ENCODE results near the gene FCER1A.

FCER1A gene

DNA sequence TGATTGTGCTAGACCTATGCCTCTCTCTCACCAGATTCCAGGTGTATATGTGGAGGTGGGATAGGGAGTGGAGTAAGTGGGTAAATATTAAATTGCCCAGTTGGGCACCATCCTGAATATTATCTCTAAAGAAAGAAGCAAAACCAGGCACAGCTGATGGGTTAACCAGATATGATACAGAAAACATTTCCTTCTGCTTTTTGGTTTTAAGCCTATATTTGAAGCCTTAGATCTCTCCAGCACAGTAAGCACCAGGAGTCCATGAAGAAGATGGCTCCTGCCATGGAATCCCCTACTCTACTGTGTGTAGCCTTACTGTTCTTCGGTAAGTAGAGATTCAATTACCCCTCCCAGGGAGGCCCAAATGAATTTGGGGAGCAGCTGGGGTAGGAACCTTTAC, at the start of gene FCER1A:
FCER1A (plus strand) TSS at position 242 of the 400 bp plus-strand sequence; CDS start at position 271, 29 bp downstream.
- TF ChIP-seq CTCF (IDR thresholded peaks at IDR 0.05; ENCODE audit: borderline replicate concordance, insufficient read depth, low read depth, low read length): no peak
- no peak within 1 kb of the TSS for H3K4me3 ChIP-seq (ENCODE audit: low read depth, low read length)

- H3K4me3 ChIP-seq (ENCODE audit: low read depth, low read length): no peak overlapping the region
- TF ChIP-seq CTCF (IDR thresholded peaks at IDR 0.05; ENCODE audit: borderline replicate concordance, insufficient read depth, low read depth, low read length): no peak
These were observed 40.8 kb upstream of the FCER1A start for GRCh38 chr1:159261311-159261710.

DNA sequence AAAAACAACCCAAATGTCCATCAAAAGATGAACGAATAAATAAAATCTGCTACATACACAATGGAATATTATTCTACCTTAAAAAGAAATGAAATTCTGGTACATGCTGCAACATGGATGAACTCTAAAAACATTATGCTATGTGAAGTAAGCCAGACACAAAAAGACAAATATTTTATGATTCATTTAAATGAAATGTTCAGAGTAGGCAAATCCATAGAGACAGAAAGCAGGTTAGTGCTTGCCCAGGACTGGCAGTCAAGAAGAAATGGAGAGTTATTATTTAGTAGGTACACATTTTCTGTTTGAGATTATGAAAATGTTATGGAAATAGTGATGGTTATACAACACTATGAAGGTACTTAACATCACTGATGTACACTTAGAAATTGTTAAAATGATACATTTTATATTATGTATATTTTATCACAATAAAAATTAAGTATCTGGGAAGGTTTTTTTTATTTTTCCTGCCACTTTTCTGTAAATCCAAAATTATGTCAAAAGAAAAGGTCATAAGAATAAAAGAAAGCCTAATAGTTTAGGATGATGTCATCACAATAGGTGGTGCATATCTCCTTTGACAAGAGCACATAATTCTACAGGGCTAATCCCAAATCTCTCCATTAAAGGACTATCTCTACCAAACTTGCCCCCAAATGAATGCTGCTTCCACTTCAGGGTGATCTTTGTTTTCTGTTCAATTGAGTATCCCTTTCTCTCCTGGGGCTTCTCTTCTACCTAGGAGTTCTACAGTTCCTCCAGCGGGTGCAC, 40.2 kb upstream of the FCER1A start:
- no peak for TF ChIP-seq CTCF (IDR thresholded peaks at IDR 0.05; ENCODE audit: borderline replicate concordance, insufficient read depth, low read depth, low read length)

DNA sequence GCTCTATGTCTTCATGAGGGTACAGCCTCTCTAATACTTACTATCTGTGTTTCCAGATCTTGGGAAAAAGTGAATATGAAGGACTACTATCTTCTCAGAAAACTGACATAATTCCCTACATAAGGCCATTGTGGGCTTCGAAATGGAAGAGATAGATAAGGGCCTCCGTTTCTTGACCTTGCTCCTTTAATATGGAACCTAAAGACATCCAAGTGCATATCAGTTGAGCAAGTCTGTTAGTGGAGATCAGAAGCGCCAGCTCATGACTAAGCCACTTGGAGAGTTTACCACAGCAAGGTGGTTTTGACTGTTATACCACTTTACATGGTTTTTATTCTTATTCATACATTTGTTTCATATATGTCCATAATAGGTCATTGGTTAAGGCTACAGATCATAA, 35.3 kb upstream of the FCER1A start:
- no peak for TF ChIP-seq CTCF (IDR thresholded peaks at IDR 0.05; ENCODE audit: borderline replicate concordance, insufficient read depth, low read depth, low read length)
- no peak overlapping the region for H3K4me3 ChIP-seq (ENCODE audit: low read depth, low read length)

More for the DNA sequence above, 40.2 kb upstream of the FCER1A start:
- no peak overlapping the region for H3K4me3 ChIP-seq (ENCODE audit: low read depth, low read length)

- no peak overlapping the region for H3K4me3 ChIP-seq (ENCODE audit: low read depth, low read length)
- no peak for TF ChIP-seq CTCF (IDR thresholded peaks at IDR 0.05; ENCODE audit: borderline replicate concordance, insufficient read depth, low read depth, low read length)
These were observed 27.5 kb upstream of the FCER1A start for GRCh38 chr1:159274631-159275030.

DNA sequence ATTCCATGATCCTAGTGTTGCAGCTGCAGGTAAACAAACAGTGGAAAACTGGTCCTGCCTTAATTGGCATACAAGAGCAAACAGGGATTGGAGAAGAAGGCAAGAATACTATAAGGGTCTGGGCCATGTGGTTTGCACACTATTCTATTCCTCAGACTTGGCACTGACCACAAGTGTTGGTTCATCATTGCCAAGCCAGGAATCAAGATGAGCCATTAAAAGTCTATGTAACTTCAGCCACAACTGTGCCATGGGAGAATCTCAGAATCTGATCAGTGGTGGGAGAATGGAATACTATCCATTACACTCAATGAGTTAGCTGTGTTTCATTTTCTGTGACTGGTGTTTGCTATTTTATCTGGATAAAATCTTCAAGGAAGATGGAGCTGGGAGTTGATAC, 26.2 kb upstream of the FCER1A start:
- no peak for TF ChIP-seq CTCF (IDR thresholded peaks at IDR 0.05; ENCODE audit: borderline replicate concordance, insufficient read depth, low read depth, low read length)
- no peak overlapping the region for H3K4me3 ChIP-seq (ENCODE audit: low read depth, low read length)

GRCh38 chr1:159279773-159280172, 22.4 kb upstream of the FCER1A start:
- no peak for TF ChIP-seq CTCF (IDR thresholded peaks at IDR 0.05; ENCODE audit: borderline replicate concordance, insufficient read depth, low read depth, low read length)
- H3K4me3 ChIP-seq (ENCODE audit: low read depth, low read length): no peak overlapping the region

Measured in GM12875 (cell line).